Daoy (cell line): ENCODE results near the gene NRSN2. TPM values are rescaled to one million over a fixed set of nuclear protein-coding genes. Genes with fewer than 3 reads are reported as not detected.
"Not testable (repeated sequence)": the region's sequence is repeated elsewhere in the genome, so short reads cannot be mapped to it uniquely, and the experiment has no call there.

ENCODE experiments used
- DNase-seq: peaks from one replicate; pipeline ENCODE4 v3.0.0-alpha.2; 2015; ENCODE audit warnings: low read depth
- total RNA-seq: library from RNA; depleted of rRNA; stranded (reverse); fragments of >200 nt; shearing (Covaris generic); gene quantifications from 2 replicates; pipeline ENCODE4 v1.2.3, GENCODE V29; 2014

NRSN2 gene
- total RNA-seq, 1 experiment from 2014 or later, result 19.3 TPM

- peak; percentile 62 for DNase-seq
Measured at GRCh38 chr20:373171-373890, 26.4 kb downstream of the NRSN2 start.

- DNase-seq, result no peak
Measured at GRCh38 chr20:375265-375889, 28.5 kb downstream of the NRSN2 start.

GRCh38 chr20:376089-376488, 29.2 kb downstream of the NRSN2 start:
- no peak for DNase-seq

DNA sequence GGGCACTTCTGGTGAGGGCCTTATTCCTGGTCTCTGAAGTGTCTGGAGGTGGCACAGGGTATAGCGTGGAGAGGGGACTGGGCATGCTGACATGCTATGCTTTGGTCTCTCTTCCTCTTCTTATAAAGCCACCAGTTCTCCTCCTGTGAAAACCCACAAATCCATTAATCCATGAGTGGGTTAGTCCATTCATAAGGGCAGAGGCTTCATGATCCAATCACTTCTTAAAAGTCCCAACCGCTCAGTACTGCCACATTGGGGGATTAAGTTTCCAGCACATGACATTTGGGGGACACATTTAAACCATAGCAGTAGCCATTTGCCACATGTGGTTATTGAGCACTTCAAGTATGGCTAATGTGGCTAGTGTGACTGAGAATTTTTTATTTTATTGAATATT, 29.8 kb downstream of the NRSN2 start:
- DNase-seq, result no peak

DNA sequence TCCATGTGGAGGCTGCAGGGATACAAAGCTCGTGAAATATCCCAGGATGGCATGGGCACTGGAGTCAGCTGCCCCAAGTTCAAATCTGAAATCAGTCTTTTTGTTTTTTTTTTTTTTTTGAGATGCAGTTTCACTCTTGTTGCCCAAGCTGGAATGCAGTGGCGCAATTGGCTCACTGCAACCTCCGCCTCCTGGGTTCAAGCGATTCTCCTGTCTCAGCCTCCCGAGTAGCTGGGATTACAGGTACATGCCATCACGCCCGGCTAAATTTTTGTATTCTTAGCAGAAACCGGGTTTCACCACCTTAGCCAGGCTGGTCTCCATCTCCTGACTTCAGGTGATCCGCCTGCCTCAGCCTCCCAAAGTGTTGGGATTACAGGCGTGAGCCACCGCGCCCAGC, 30.7 kb downstream of the NRSN2 start:
- DNase-seq, result not testable (repeated sequence)

DNA sequence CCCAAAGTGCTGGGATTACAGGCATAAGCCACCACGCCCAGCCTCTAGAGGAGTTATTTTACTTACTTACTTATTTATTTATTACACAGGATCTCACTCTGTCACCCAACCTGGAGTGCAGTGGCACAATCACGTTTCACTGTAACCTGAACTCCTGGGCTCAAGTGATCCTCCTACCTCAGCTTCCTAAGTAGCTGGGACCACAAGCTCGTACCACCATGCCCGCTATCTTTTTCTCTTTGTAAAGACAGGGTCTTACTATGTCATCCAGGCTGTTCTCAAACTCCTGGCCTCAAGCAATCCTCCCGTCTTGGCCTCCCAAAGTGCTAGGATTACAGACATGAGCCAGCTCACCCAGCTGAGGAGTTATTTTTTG, 32.0 kb downstream of the NRSN2 start:
- DNase-seq, result no peak

- DNase-seq, result peak; percentile 61
Measured at GRCh38 chr20:380763-381580, 34.1 kb downstream of the NRSN2 start.

DNA sequence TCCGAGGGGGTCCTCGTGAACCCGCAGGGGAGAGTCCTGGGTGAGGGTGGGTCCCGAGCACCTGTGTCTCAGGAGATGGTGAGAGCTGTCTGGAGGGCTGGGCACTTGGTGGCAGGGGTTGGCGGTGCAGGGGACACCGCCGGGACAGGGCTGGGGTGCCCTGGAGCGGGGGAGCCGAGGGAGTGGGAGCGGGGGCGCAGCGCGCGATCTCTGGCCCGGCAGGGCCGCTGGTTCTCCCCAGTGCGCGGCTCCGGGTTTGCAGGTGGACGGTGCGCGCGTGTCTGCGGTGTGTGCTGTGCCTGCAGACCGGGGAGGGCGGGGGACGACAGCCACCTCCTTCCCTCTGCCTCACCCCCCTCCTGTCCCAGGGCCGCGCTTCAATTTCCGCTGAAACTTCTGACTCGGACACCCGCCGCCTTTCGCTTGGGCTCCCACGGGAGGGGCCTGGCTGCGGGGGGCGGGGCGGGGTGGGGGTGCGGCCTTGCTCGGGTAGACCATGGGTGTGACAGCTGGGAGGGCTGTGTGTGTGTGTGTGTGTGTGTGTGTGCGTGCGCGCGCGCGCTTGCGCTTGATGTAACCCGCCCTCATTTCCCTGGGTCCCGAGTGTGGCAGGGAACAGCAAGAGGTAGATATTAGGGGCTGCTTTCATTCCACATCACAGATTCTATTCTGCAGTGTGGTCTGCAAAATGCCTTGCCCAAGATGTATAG, 34.8 kb downstream of the NRSN2 start:
- DNase-seq, result peak; percentile 66

GRCh38 chr20:382291-383115, 35.6 kb downstream of the NRSN2 start:
- no peak for DNase-seq

GRCh38 chr20:383889-384288, 37.0 kb downstream of the NRSN2 start:
- no peak for DNase-seq

DNA sequence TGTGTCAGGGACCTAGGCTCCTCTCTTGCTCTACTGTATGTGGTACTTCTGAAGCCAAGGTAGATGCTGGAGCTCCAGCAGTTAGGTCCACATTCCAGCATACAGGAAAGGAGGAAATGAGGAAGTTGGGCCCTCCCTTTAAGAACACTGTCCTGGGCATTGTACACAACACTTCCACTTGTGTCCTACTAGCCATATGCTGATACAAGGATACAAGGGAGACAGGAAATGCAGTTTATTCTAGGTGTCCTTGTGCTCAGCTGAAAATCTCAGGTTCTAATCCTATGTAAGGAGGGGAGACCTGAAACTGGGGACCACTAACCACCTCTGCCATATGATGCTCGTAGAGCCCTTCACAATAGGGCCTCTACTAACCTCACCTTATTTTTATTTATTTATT, 37.8 kb downstream of the NRSN2 start:
- no peak for DNase-seq

GRCh38 chr20:385448-385847, 38.5 kb downstream of the NRSN2 start:
- DNase-seq, result no peak

DNA sequence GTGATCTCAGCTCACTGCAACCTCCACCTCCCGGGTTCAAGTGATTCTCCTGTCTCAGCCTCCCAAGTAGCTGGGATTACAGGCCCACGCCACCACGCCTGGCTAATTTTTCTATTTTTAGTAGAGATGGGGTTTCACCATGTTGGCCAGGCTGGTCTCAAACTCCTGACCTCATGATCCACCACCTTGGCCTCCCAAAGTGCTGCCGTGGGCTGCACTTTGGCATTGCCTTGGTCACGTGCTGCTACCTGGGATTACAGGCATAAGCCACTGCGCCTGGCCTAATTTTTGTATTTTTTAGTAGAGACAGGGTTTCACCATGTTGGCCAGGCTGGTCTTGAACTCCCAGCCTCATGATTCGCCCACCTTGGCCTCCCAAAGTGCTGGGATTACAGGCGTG, 39.7 kb downstream of the NRSN2 start:
- not testable (repeated sequence) for DNase-seq

DNA sequence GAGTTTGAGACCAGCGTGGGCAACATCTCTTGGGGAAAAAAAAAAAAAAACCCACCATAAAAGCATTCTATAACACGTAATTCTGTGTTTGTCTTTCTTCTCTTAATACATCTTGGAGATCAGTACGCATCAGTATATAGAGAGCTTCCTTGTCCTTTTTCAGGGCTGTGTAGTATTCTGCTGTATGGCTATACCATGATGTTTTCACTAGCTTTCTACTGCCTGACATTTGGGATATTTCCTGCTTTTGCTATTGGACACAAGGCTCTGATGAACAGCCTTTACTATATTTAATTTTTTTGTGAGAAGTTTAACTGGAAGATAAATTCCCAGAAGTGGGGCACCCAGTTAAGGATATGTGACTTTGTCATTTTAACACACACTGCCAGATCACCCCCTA, 40.6 kb downstream of the NRSN2 start:
- no peak for DNase-seq

- DNase-seq, result no peak
Measured at GRCh38 chr20:388034-388994, 41.4 kb downstream of the NRSN2 start.

- DNase-seq, result no peak
Measured at GRCh38 chr20:389220-389619, 42.3 kb downstream of the NRSN2 start.

- DNase-seq, result no peak
Measured at GRCh38 chr20:391041-391711, 44.3 kb downstream of the NRSN2 start.

GRCh38 chr20:393296-393695, 46.4 kb downstream of the NRSN2 start:
- not testable (repeated sequence) for DNase-seq

DNA sequence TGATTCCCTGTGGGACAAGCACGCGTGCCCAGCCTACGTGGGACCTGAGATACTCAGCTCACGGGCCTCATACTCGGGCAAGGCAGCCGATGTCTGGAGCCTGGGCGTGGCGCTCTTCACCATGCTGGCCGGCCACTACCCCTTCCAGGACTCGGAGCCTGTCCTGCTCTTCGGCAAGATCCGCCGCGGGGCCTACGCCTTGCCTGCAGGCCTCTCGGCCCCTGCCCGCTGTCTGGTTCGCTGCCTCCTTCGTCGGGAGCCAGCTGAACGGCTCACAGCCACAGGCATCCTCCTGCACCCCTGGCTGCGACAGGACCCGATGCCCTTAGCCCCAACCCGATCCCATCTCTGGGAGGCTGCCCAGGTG, 49.3 kb downstream of the NRSN2 start:
- DNase-seq, result no peak
